Right atrium auricular region (tissue), 2 donors: Measurements from ENCODE around the gene BTG1. TPM values are rescaled to one million over a fixed set of nuclear protein-coding genes. Genes with fewer than 3 reads are reported as not detected.

ENCODE experiments used
- DNase-seq: peaks from one replicate; pipeline ENCODE4 v3.0.0-alpha.2; 2019; ENCODE audit warnings: low spot score
- H3K27ac ChIP-seq, 2 donors: fragments of 200-600 bp; sonication (generic); 1 replicate in 1 of 2; 2 replicates in 1 of 2; pipeline ENCODE4 v1.5.1; 2016 to 2019
- H3K27me3 ChIP-seq, 2 donors: fragments of 200-600 bp; sonication (generic); one replicate each; pipeline versions ENCODE4 v1.5.1 to v1.6.0; 2017 to 2019
- H3K36me3 ChIP-seq: fragments of 200-600 bp; sonication (generic); one replicate; pipeline ENCODE4 v1.5.1; 2016
- H3K4me1 ChIP-seq, 2 donors: fragments of 200-600 bp; sonication (generic); one replicate each; pipeline versions ENCODE4 v1.5.1 to v1.6.0; 2017 to 2019
- H3K4me3 ChIP-seq, 2 donors: fragments of 200-600 bp; sonication (generic); 1 replicate in 1 of 2; 2 replicates in 1 of 2; pipeline ENCODE4 v1.5.1; 2017 to 2019; ENCODE audit warnings: mild to moderate bottlenecking in 1 of 2, moderate library complexity in 1 of 2
- H3K9me3 ChIP-seq, 2 donors: fragments of 200-600 bp; sonication (generic); one replicate each; pipeline ENCODE4 v1.5.1; 2019
- CTCF ChIP-seq, 2 donors: fragments of 200-600 bp; sonication (generic); IDR thresholded peaks; one replicate each; pipeline ENCODE4 v1.5.1; 2019; ENCODE audit warnings: antibody characterized with exemption in 2 of 2
- total RNA-seq, 2 donors: library from RNA; depleted of rRNA; stranded (reverse); fragments of >200 nt; gene quantifications; one replicate each; pipeline ENCODE4 v1.1.0, GENCODE V29; 2016

BTG1 gene
- total RNA-seq, 2 donors from 2014 or later: 51.2 to 61.6 TPM

- Histone ChIP-seq H3K27me3 (no peaks in the 10 kb centered on the region), H3K4me1 (no peaks in the 10 kb centered on the region), H3K27ac (no peak overlapping the region), H3K36me3 (no peaks in the 10 kb centered on the region), H3K9me3 (peaks cover 0 to under 1% of the 10 kb centered on the region in 2 donors), H3K4me3 (no peak overlapping the region)
- no peak for TF ChIP-seq CTCF (IDR thresholded peaks at IDR 0.05)
- no peak for DNase-seq
These were observed 45.4 kb upstream of the BTG1 start for GRCh38 chr12:92191061-92191460.

GRCh38 chr12:92188517-92189188 is 43.0 kb upstream of the BTG1 start:
- Histone ChIP-seq H3K4me3 (no peak overlapping the region), H3K9me3 (no peaks in the 10 kb centered on the region), H3K27ac (no peak overlapping the region), H3K27me3 (no peaks in the 10 kb centered on the region), H3K36me3 (no peaks in the 10 kb centered on the region), H3K4me1 (no peaks in the 10 kb centered on the region)
- DNase-seq: no peak
- TF ChIP-seq CTCF (IDR thresholded peaks at IDR 0.05): no peak

DNA sequence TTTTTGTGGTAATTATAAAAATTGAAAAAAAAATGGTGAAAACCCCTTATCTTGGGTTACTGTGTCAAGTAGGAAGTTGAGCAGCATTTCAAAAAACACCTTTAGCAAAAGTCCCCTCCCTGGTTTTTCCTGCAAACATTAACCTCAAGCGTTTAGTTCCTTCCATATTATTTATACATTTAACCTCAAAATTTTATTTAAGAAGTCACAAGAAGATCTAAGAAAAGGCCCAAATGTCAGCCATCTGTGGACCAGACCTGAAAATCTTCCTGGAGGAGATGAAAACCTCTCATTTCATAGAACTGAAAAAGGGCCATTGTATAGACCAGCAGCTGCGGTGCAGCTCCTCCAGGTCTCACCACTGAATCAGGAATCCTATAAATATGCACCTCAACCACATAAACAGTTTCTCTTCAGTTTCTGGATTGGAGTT is 40.4 kb upstream of the BTG1 start:
- no peaks in the 10 kb centered on the region for H3K36me3 ChIP-seq
- H3K27ac ChIP-seq: no peak overlapping the region
- H3K4me3 ChIP-seq: no peak overlapping the region
- H3K9me3 ChIP-seq: no peaks in the 10 kb centered on the region
- no peak for TF ChIP-seq CTCF (IDR thresholded peaks at IDR 0.05)
- no peak for DNase-seq
- H3K27me3 ChIP-seq: no peaks in the 10 kb centered on the region
- no peaks in the 10 kb centered on the region for H3K4me1 ChIP-seq

DNA sequence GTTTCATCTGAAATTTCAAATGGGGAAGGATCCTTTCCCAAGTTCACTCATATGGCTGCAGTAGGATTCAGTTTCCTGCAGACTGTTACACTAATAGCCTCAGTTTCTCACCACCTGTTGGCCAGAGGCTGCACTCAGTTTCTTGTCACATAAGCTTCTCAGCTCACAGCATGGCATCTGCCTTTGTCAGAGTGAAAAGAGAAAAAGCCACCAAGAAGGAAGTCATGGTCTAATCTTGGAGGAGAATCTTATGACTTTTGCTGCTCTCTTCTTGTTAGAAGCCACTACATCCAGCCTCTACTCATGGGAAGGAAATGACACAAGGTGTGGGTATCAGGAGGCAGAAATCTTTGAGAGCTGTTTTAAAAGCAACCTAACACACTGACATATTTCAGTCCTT is 39.4 kb upstream of the BTG1 start:
- TF ChIP-seq CTCF (IDR thresholded peaks at IDR 0.05): no peak
- Histone ChIP-seq H3K27me3 (no peaks in the 10 kb centered on the region), H3K9me3 (no peaks in the 10 kb centered on the region), H3K4me3 (no peak overlapping the region), H3K36me3 (no peaks in the 10 kb centered on the region), H3K4me1 (no peaks in the 10 kb centered on the region), H3K27ac (no peak overlapping the region)
- DNase-seq: no peak

- no peak overlapping the region for H3K4me3 ChIP-seq
- no peaks in the 10 kb centered on the region for H3K27me3 ChIP-seq
- no peaks in the 10 kb centered on the region for H3K4me1 ChIP-seq
- no peak for DNase-seq
- H3K9me3 ChIP-seq: no peaks in the 10 kb centered on the region
- no peak overlapping the region for H3K27ac ChIP-seq
- H3K36me3 ChIP-seq: no peaks in the 10 kb centered on the region
- no peak for TF ChIP-seq CTCF (IDR thresholded peaks at IDR 0.05)
These were observed 37.9 kb upstream of the BTG1 start for GRCh38 chr12:92183575-92183974.

GRCh38 chr12:92178340-92178739 is 32.7 kb upstream of the BTG1 start:
- no peak overlapping the region for H3K4me3 ChIP-seq
- no peaks in the 10 kb centered on the region for H3K27me3 ChIP-seq
- no peaks in the 10 kb centered on the region for H3K9me3 ChIP-seq
- TF ChIP-seq CTCF (IDR thresholded peaks at IDR 0.05): no peak
- H3K27ac ChIP-seq: no peak overlapping the region
- no peaks in the 10 kb centered on the region for H3K36me3 ChIP-seq
- H3K4me1 ChIP-seq: no peaks in the 10 kb centered on the region
- no peak for DNase-seq
